ENCODE measurements around the gene UTS2. TPM values are rescaled to one million over a fixed set of nuclear protein-coding genes. Genes with fewer than 3 reads are reported as not detected.

Gene UTS2
- total and polyA plus RNA-seq, 9 of the 15 experiments (the other 6 are each of a cell fraction or from before 2014, with no cell fraction given) = 0.22 to 0.29 TPM; not detected in 7

GRCh38 chr1:7853684-7854026 lies 790 bp upstream of the UTS2 start:
- H3K79me2 ChIP-seq (ENCODE audit: control insufficient read depth, insufficient read depth, low read length) = no peaks in the 10 kb centered on the region
- peaks cover 2 to 13% of the 10 kb centered on the region in 2 experiments; a peak in 4 of 5 replicates for H3K4me1 ChIP-seq (replicated peaks in 1 of 2; ENCODE audit: control insufficient read depth in 2 of 2, insufficient read depth in 2 of 2, low read length in 2 of 2)
- POLR2A ChIA-PET = interaction anchor here (1.3 kb wide), 1 partner anchor 13 kb away, joined by 3 read pairs; no protein-coding TSS in a partner anchor
- H3K9ac ChIP-seq (ENCODE audit: insufficient read depth in 1 of 2, low read depth in 2 of 2, low read length in 2 of 2) = no peak overlapping the region
- TF ChIP-seq HMG20A (CRISPR knock-in tag; conservative IDR thresholded peaks at IDR 0.05) = no peak
- no peak for TF ChIP-seq MAFG (tag; conservative IDR thresholded peaks at IDR 0.05)
- no peak for TF ChIP-seq POLR2AphosphoS5 (IDR thresholded peaks at IDR 0.05; ENCODE audit: control insufficient read depth, insufficient read depth, low read depth, low read length)
- TF ChIP-seq HNRNPL (IDR thresholded peaks at IDR 0.05; ENCODE audit: low read depth, low read length) = no peak
- no peak for TF ChIP-seq TSC22D4 (tag; IDR thresholded peaks at IDR 0.05)
- no peak for TF ChIP-seq SIN3A (IDR thresholded peaks at IDR 0.05; ENCODE audit: borderline replicate concordance in 2 of 2, control insufficient read depth in 1 of 2, low read depth in 2 of 2, low read length in 2 of 2)
- TF ChIP-seq AFF4 (CRISPR knock-in tag; IDR thresholded peaks at IDR 0.05) = no peak
- TF ChIP-seq RBFOX2 (IDR thresholded peaks at IDR 0.05; ENCODE audit: low read depth, low read length) = no peak
- TF ChIP-seq ZNF512 (tag; IDR thresholded peaks at IDR 0.05) = no peak
- TF ChIP-seq MEF2A (IDR thresholded peaks at IDR 0.05; ENCODE audit: control insufficient read depth, low read depth, low read length) = no peak
- H3K36me3 ChIP-seq (ENCODE audit: control insufficient read depth, insufficient read depth, low read length) = no peaks in the 10 kb centered on the region
- no peaks in the 10 kb centered on the region for H3K9me3 ChIP-seq (replicated peaks; ENCODE audit: control insufficient read depth, insufficient read depth, low read depth, low read length)
- H3K27me3 ChIP-seq (ENCODE audit: control insufficient read depth in 2 of 2, insufficient read depth in 2 of 2, low read length in 2 of 2) = no peaks in the 10 kb centered on the region
- H3K9me1 ChIP-seq (ENCODE audit: control insufficient read depth, insufficient read depth, low read length) = no peaks in the 10 kb centered on the region
- CTCF ChIA-PET (ENCODE audit: low intra/inter-chr PET ratio) = interaction anchor here (0.6 kb wide), 1 partner anchor 102 kb away, joined by 5 read pairs; no protein-coding TSS in a partner anchor
- 27% methylated on average over 7 of the region's 7 CpGs for WGBS (ENCODE audit: insufficient coverage, low coverage, missing lambda C conversion rate)
- DNase-seq (ENCODE audit: extremely low read depth in 1 of 4, low spot score in 3 of 4) (no peak), FAIRE-seq (no peak), ATAC-seq (no peak; the same call in 2 of the 3 replicates)
- no peaks in the 10 kb centered on the region for H4K20me1 ChIP-seq (replicated peaks; ENCODE audit: control insufficient read depth, insufficient read depth, low read length)
- intact Hi-C loops (cut with micrococcal nuclease) = no loop called here
- H3K27ac ChIP-seq (ENCODE audit: extremely low read depth, low read depth, low read length) = no peak overlapping the region
- no peak overlapping the region for H3K4me3 ChIP-seq
- no TSS peak for BruUV-seq (replicated peaks)
- H2AFZ ChIP-seq (ENCODE audit: low read depth, low read length) = no peak overlapping the region
- H3K4me2 ChIP-seq (ENCODE audit: insufficient read depth, low read length) = no peak overlapping the region
- in situ Hi-C loops (cut with MboI) = no loop called here

Measured in K562 (cell line).